HG03196 (cell line): ENCODE results near the gene B4GAT1.
"Not testable (repeated sequence)": the region's sequence is repeated elsewhere in the genome, so short reads cannot be mapped to it uniquely, and the experiment has no call there.

Experiments
- ATAC-seq: cut with Tn5 transposase; IDR thresholded peaks from one replicate; pipeline ENCODE4 v1.9.1; 2021; ENCODE audit not compliant: unreplicated experiment

Gene B4GAT1

GRCh38 chr11:66347425-66348276 is at the start of gene B4GAT1:
Gene B4GAT1, minus strand, starts transcription at chr11:66347629. Its CDS starts 84 bp downstream, at chr11:66347545.
- no peak for ATAC-seq

GRCh38 chr11:66393954-66394353 is 46.5 kb upstream of the B4GAT1 start:
- ATAC-seq: no peak

GRCh38 chr11:66391322-66391721 is 43.9 kb upstream of the B4GAT1 start:
- ATAC-seq: no peak

GRCh38 chr11:66388780-66389386 is 41.5 kb upstream of the B4GAT1 start:
- no peak for ATAC-seq

- no peak for ATAC-seq
These were observed 39.0 kb upstream of the B4GAT1 start for GRCh38 chr11:66386171-66387069.

GRCh38 chr11:66384316-66384715 is 36.9 kb upstream of the B4GAT1 start:
- not testable (repeated sequence) for ATAC-seq

GRCh38 chr11:66380264-66380663 is 32.8 kb upstream of the B4GAT1 start:
- ATAC-seq: not testable (repeated sequence)

- not testable (repeated sequence) for ATAC-seq
These were observed 26.4 kb upstream of the B4GAT1 start for GRCh38 chr11:66373690-66374287.

- no peak for ATAC-seq
These were observed 25.8 kb upstream of the B4GAT1 start for GRCh38 chr11:66373265-66373664.

GRCh38 chr11:66371627-66372415 is 24.4 kb upstream of the B4GAT1 start, which contains the start of gene SLC29A2:
Gene SLC29A2, minus strand, starts transcription at chr11:66371760. Its CDS starts 169 bp downstream, at chr11:66371591.
- peak; percentile 49 for ATAC-seq

- ATAC-seq: no peak
These were observed 21.9 kb upstream of the B4GAT1 start for GRCh38 chr11:66369073-66369894.

- no peak for ATAC-seq
These were observed 21.1 kb upstream of the B4GAT1 start for GRCh38 chr11:66368484-66368883.

GRCh38 chr11:66367561-66368312 is 20.3 kb upstream of the B4GAT1 start:
- ATAC-seq: no peak

- no peak for ATAC-seq
These were observed 19.5 kb upstream of the B4GAT1 start for GRCh38 chr11:66366844-66367477.

- ATAC-seq: no peak
These were observed 18.5 kb upstream of the B4GAT1 start for GRCh38 chr11:66365711-66366619.

GRCh38 chr11:66365166-66365565 is 17.7 kb upstream of the B4GAT1 start:
- ATAC-seq: no peak
